PFSK-1 (cell line): ENCODE measurements around the gene FCF1.

Experiments used
- FOXP2 ChIP-seq: optimal IDR thresholded peaks from 2 replicates; pipeline ENCODE3; 2011; ENCODE audit warnings: borderline replicate concordance, control low read depth, inconsistent platforms; ENCODE audit not compliant: insufficient read depth; ENCODE audit errors: extremely low read length, extremely low read depth
- POLR2AphosphoS5 ChIP-seq: IDR thresholded peaks from 2 replicates; pipeline ENCODE4 v1.6.1; 2012; ENCODE audit warnings: low read depth, mild to moderate bottlenecking, control low read depth, low read length, moderate library complexity
- REST ChIP-seq, 2 experiments: IDR thresholded peaks; 2 replicates each; pipeline versions ENCODE4 v1.6.1 to v1.8.0; 2011 to 2012; ENCODE audit warnings: low read depth in 2 of 2, low read length in 2 of 2, control low read depth in 1 of 2, inconsistent platforms in 1 of 2, mild to moderate bottlenecking in 1 of 2, moderate library complexity in 1 of 2; ENCODE audit not compliant: insufficient read depth in 1 of 2
- SIN3A ChIP-seq: IDR thresholded peaks from 2 replicates; pipeline ENCODE4 v1.6.1; 2012; ENCODE audit warnings: mild to moderate bottlenecking, low read length, moderate library complexity, borderline replicate concordance; ENCODE audit not compliant: insufficient read depth
- TAF1 ChIP-seq: IDR thresholded peaks from 2 replicates; pipeline ENCODE4 v1.6.1; 2012; ENCODE audit warnings: low read length, control low read depth, borderline replicate concordance; ENCODE audit not compliant: insufficient read depth

Gene FCF1

GRCh38 chr14:74669256-74669655, 43.7 kb upstream of the FCF1 start:
- no peak for TF ChIP-seq FOXP2
- no peak for TF ChIP-seq SIN3A
- TF ChIP-seq POLR2AphosphoS5: no peak
- TF ChIP-seq REST (IDR thresholded peaks at IDR 0.05; ENCODE audit: insufficient read depth in 1 of 2, low read depth in 2 of 2, low read length in 2 of 2): no peak
- TF ChIP-seq TAF1: no peak

GRCh38 chr14:74669846-74670245, 43.1 kb upstream of the FCF1 start:
- TF ChIP-seq POLR2AphosphoS5 (no peak), REST (IDR thresholded peaks at IDR 0.05; ENCODE audit: insufficient read depth in 1 of 2, low read depth in 2 of 2, low read length in 2 of 2) (no peak), FOXP2 (no peak), TAF1 (no peak), SIN3A (no peak)

GRCh38 chr14:74670726-74671411, 42.1 kb upstream of the FCF1 start:
- TF ChIP-seq FOXP2 (no peak), SIN3A (no peak), TAF1 (no peak), REST (IDR thresholded peaks at IDR 0.05; ENCODE audit: insufficient read depth in 1 of 2, low read depth in 2 of 2, low read length in 2 of 2) (no peak), POLR2AphosphoS5 (no peak)

- no peak for TF ChIP-seq FOXP2
- TF ChIP-seq SIN3A: no peak
- no peak for TF ChIP-seq POLR2AphosphoS5
Measured at GRCh38 chr14:74671789-74672188, 41.2 kb upstream of the FCF1 start.

GRCh38 chr14:74673768-74674167, 39.2 kb upstream of the FCF1 start:
- no peak for TF ChIP-seq SIN3A
- no peak for TF ChIP-seq POLR2AphosphoS5
- no peak for TF ChIP-seq REST (IDR thresholded peaks at IDR 0.05; ENCODE audit: insufficient read depth in 1 of 2, low read depth in 2 of 2, low read length in 2 of 2)
- TF ChIP-seq FOXP2: no peak
- no peak for TF ChIP-seq TAF1
